SU-DHL-6 (cell line): ENCODE results near the gene PAN3.

Experiments used
- H2AFZ ChIP-seq: fragments of 200-600 bp; sonication (generic); 2 replicates; pipeline ENCODE4 v1.6.1; 2014; ENCODE audit warnings: low read depth, mild to moderate bottlenecking, moderate library complexity, mixed read lengths, antibody characterized with exemption, low read length; ENCODE audit not compliant: severe bottlenecking
- H3F3A ChIP-seq: fragments of 200-600 bp; shearing (Covaris generic); 2 replicates; pipeline ENCODE4 v1.6.0; 2016; ENCODE audit warnings: antibody characterized with exemption, mild to moderate bottlenecking; ENCODE audit not compliant: insufficient read depth
- H3K27ac ChIP-seq: fragments of 200-600 bp; sonication (generic); 2 replicates; pipeline ENCODE4 v1.5.1; 2016; ENCODE audit warnings: low read depth, mild to moderate bottlenecking, low read length, moderate library complexity, mixed read lengths
- H3K27me3 ChIP-seq: fragments of 200-600 bp; sonication (generic), shearing (Covaris generic); 2 replicates; pipeline ENCODE4 v1.6.0; 2014; ENCODE audit warnings: mild to moderate bottlenecking, low read length
- H3K36me3 ChIP-seq: fragments of 200-600 bp; sonication (generic); 2 replicates; pipeline ENCODE4 v1.6.1; 2014; ENCODE audit warnings: mild to moderate bottlenecking, low read length, mixed read lengths
- H3K4me2 ChIP-seq: fragments of 300-600, 200-600 bp; shearing (Covaris generic), sonication (generic); 2 replicates; pipeline ENCODE4 v1.6.0; 2014; ENCODE audit warnings: low read length, low read depth, mild to moderate bottlenecking; ENCODE audit not compliant: poor library complexity, severe bottlenecking
- H3K4me3 ChIP-seq: fragments of 200-600 bp; sonication (generic); 2 replicates; pipeline ENCODE4 v1.5.1; 2014; ENCODE audit warnings: antibody characterized with exemption, low read length, mild to moderate bottlenecking, mixed read lengths; ENCODE audit not compliant: insufficient read depth, poor library complexity, severe bottlenecking
- H3K79me2 ChIP-seq: fragments of 200-600 bp; sonication (generic); 2 replicates; pipeline ENCODE4 v1.6.1; 2014; ENCODE audit warnings: mild to moderate bottlenecking, low read length, moderate library complexity; ENCODE audit not compliant: insufficient read depth
- H3K9ac ChIP-seq: fragments of 200-600 bp; sonication (generic); 2 replicates; pipeline ENCODE4 v1.7.0; 2014; ENCODE audit warnings: mild to moderate bottlenecking, low read length
- H3K9me2 ChIP-seq: fragments of 200-600 bp; sonication (generic); replicated peaks from 2 replicates; pipeline ENCODE4 v1.6.1; 2014; ENCODE audit warnings: low read length; ENCODE audit not compliant: insufficient read depth
- H3K9me3 ChIP-seq: fragments of 200-600 bp; sonication (generic); 2 replicates; pipeline ENCODE4 v1.6.1; 2014; ENCODE audit warnings: low read length, mixed read lengths; ENCODE audit not compliant: insufficient read depth
- H4K20me1 ChIP-seq: fragments of 200-600 bp; sonication (generic); 2 replicates; pipeline ENCODE4 v1.6.1; 2014; ENCODE audit warnings: low read depth, mild to moderate bottlenecking, antibody characterized with exemption, low read length, moderate library complexity, mixed read lengths
- CTCF ChIP-seq: fragments of 200-600 bp; sonication (generic); IDR thresholded peaks from one replicate; pipeline ENCODE4 v1.5.1; 2017; ENCODE audit warnings: antibody characterized with exemption, mild to moderate bottlenecking, low read length, moderate library complexity; ENCODE audit not compliant: insufficient read depth, poor library complexity, severe bottlenecking
- EZH2phosphoT487 ChIP-seq: fragments of 200-600 bp; sonication (generic), shearing (Covaris generic); conservative IDR thresholded peaks from 2 replicates; pipeline ENCODE4 v1.6.1; 2018; ENCODE audit warnings: mild to moderate bottlenecking, antibody characterized with exemption, low read length, moderate library complexity, mixed read lengths

PAN3 gene

DNA sequence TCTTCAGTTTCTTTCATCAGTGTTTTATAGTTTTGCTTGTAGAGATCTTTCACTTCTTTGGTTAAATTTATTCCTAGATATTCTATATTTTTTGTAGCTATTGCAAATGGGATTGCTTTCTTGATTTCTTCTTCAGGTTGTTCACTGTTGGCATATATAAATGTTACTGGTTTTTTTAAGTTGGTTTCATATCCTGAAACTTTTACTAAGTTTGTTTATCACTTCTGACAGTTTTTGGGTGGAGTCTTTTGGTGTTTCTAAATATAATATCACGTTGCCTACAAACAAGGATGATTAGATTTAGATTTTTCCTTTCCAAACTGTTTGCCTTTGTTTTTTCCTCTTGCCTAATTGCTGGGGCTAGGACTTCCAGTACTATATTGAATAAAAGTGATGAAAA, 109.7 kb downstream of the PAN3 start:
- peak overlapping the region; percentile 38 for H3K27ac ChIP-seq
- no peaks in the 10 kb centered on the region for H3K9me3 ChIP-seq
- peaks cover 14% of the 10 kb centered on the region for H3K79me2 ChIP-seq

GRCh38 chr13:28250542-28250941, 112.2 kb downstream of the PAN3 start:
- Histone ChIP-seq H3K27ac (no peak overlapping the region), H3K4me2 (no peak overlapping the region), H3K9me3 (no peaks in the 10 kb centered on the region), H3F3A (no peaks in the 10 kb centered on the region), H3K4me3 (no peak overlapping the region), H3K9me2 (no peaks in the 10 kb centered on the region), H2AFZ (no peak overlapping the region), H3K9ac (no peak overlapping the region), H3K36me3 (peaks cover 24% of the 10 kb centered on the region), H4K20me1 (no peaks in the 10 kb centered on the region), H3K27me3 (no peaks in the 10 kb centered on the region), H3K79me2 (peaks cover 10% of the 10 kb centered on the region)
- TF ChIP-seq CTCF: no peak
- no peak for TF ChIP-seq EZH2phosphoT487

More for the DNA sequence above, 109.7 kb downstream of the PAN3 start:
- Histone ChIP-seq H4K20me1 (no peaks in the 10 kb centered on the region), H3K9ac (no peak overlapping the region), H3F3A (no peaks in the 10 kb centered on the region), H3K9me2 (no peaks in the 10 kb centered on the region), H3K27me3 (no peaks in the 10 kb centered on the region), H3K4me2 (peak overlapping the region; percentile 24), H3K36me3 (peaks cover 30% of the 10 kb centered on the region), H3K4me3 (no peak overlapping the region), H2AFZ (no peak overlapping the region)
- TF ChIP-seq EZH2phosphoT487 (no peak), CTCF (no peak)

DNA sequence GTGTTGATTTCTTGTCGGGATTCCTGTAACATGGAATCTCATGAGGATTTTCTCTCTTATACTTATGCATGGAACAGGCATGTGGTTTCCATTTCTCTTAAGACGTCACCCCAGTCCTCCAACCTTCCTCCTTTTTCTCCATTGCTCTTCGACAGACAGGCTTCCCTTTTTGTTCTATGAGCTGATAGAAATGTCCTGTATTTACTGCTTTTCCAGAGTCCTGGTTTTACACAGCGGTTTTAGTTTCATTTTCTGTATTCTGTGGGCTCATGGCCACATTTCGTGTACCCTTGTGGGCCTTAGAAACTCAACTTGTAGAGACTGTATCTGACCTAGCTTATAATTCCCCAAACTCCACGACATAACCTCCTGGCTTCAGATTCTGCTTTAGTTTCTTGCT, 113.1 kb downstream of the PAN3 start:
- no peak for TF ChIP-seq CTCF
- H3K79me2 ChIP-seq: peaks cover 7% of the 10 kb centered on the region; the same call in 1 of the 2 replicates
- no peaks in the 10 kb centered on the region for H3K27me3 ChIP-seq
- H3K4me2 ChIP-seq: no peak overlapping the region
- no peaks in the 10 kb centered on the region for H3F3A ChIP-seq
- no peak overlapping the region for H3K9ac ChIP-seq
- no peak overlapping the region for H2AFZ ChIP-seq
- no peak overlapping the region for H3K4me3 ChIP-seq
- H3K9me3 ChIP-seq: no peaks in the 10 kb centered on the region
- H3K36me3 ChIP-seq: peaks cover 17% of the 10 kb centered on the region
- no peaks in the 10 kb centered on the region for H3K9me2 ChIP-seq
- no peaks in the 10 kb centered on the region for H4K20me1 ChIP-seq
- no peak overlapping the region for H3K27ac ChIP-seq

GRCh38 chr13:28252547-28252946, 114.2 kb downstream of the PAN3 start:
- Histone ChIP-seq H3K79me2 (peaks cover 7% of the 10 kb centered on the region; the same call in 1 of the 2 replicates), H3K4me3 (no peak overlapping the region), H3K9me2 (no peaks in the 10 kb centered on the region), H4K20me1 (no peaks in the 10 kb centered on the region), H3K36me3 (peaks cover 12% of the 10 kb centered on the region), H3K27ac (no peak overlapping the region), H3K4me2 (no peak overlapping the region), H3K9ac (no peak overlapping the region), H3K27me3 (no peaks in the 10 kb centered on the region), H2AFZ (no peak overlapping the region), H3K9me3 (no peaks in the 10 kb centered on the region), H3F3A (no peaks in the 10 kb centered on the region)
- TF ChIP-seq EZH2phosphoT487 (no peak), CTCF (no peak)
